Limb (tissue), 2 donors: ENCODE results near the gene TMEM220.
"Not testable (repeated sequence)": the region's sequence is repeated elsewhere in the genome, so short reads cannot be mapped to it uniquely, and the experiment has no call there.

Source experiments
- DNase-seq, 2 donors: peaks; one replicate each; pipeline ENCODE4 v3.0.0-alpha.2; 2016; ENCODE audit errors: extremely low spot score in 2 of 2

Gene TMEM220

GRCh38 chr17:10754861-10755591 is 25.2 kb upstream of the TMEM220 start:
- DNase-seq = no peak

- DNase-seq = no peak
These were observed 24.3 kb upstream of the TMEM220 start for GRCh38 chr17:10754109-10754508.

GRCh38 chr17:10752696-10753095 is 22.9 kb upstream of the TMEM220 start:
- DNase-seq = no peak

GRCh38 chr17:10751563-10751962 is 21.7 kb upstream of the TMEM220 start:
- DNase-seq = no peak

- no peak for DNase-seq
These were observed 20.4 kb upstream of the TMEM220 start for GRCh38 chr17:10750210-10750609.

- DNase-seq = no peak
These were observed 18.8 kb upstream of the TMEM220 start for GRCh38 chr17:10748531-10749181.

- no peak for DNase-seq
These were observed 15.4 kb upstream of the TMEM220 start for GRCh38 chr17:10745231-10745630.

- no peak for DNase-seq
These were observed 14.7 kb upstream of the TMEM220 start for GRCh38 chr17:10744501-10745000.

GRCh38 chr17:10743316-10744009 is 13.6 kb upstream of the TMEM220 start:
- peak in 1 of 2 donors; percentile 35 for DNase-seq

- DNase-seq = no peak
These were observed 12.6 kb upstream of the TMEM220 start for GRCh38 chr17:10742431-10742830.

- no peak for DNase-seq
These were observed 11.8 kb upstream of the TMEM220 start for GRCh38 chr17:10741416-10742135.

GRCh38 chr17:10739386-10739785 is 9.6 kb upstream of the TMEM220 start:
- no peak for DNase-seq

- no peak for DNase-seq
These were observed 8.9 kb upstream of the TMEM220 start for GRCh38 chr17:10738521-10739258.

GRCh38 chr17:10737736-10738135 is 7.9 kb upstream of the TMEM220 start:
- DNase-seq = no peak

- peak; percentile 59 to 75 for DNase-seq
These were observed 7.4 kb upstream of the TMEM220 start for GRCh38 chr17:10737168-10737622.

GRCh38 chr17:10735821-10736220 is 6.0 kb upstream of the TMEM220 start:
- no peak for DNase-seq

- no peak for DNase-seq
These were observed 5.4 kb upstream of the TMEM220 start for GRCh38 chr17:10735251-10735650.

- DNase-seq = no peak
These were observed 3.8 kb upstream of the TMEM220 start for GRCh38 chr17:10733666-10734065.

GRCh38 chr17:10732121-10732520 is 2.3 kb upstream of the TMEM220 start:
- DNase-seq = not testable (repeated sequence)

- no peak for DNase-seq
These were observed 1.6 kb upstream of the TMEM220 start for GRCh38 chr17:10731408-10731879.

GRCh38 chr17:10730247-10730646 is 424 bp upstream of the TMEM220 start:
- not testable (repeated sequence) for DNase-seq
